IMR-90 (cell line): ENCODE data around the gene SYVN1. TPM values are rescaled to one million over a fixed set of nuclear protein-coding genes. Genes with fewer than 3 reads are reported as not detected.

Source experiments
- ATAC-seq: fragments of 200-7000 bp; cut with Tn5 transposase; 2 replicates; pipeline ENCODE4 v1.9.1; 2020; ENCODE audit warnings: low read depth, mild to moderate bottlenecking, moderate library complexity
- BruUV-seq: library from RNA; stranded (reverse); fragments of 400-500 nt; replicated peaks from 2 replicates; lab custom pipeline; 2021; lab: Mats Ljungman, UMichigan
- CTCF ChIA-PET: fragments of 300-600 bp; formaldehyde crosslinking; extraction: SDS; loops from one replicate; lab custom pipeline; 2021; ENCODE audit warnings: antibody characterized with exemption; lab: Yijun Ruan, JAX
- POLR2A ChIA-PET: fragments of 300-600 bp; sonication (Branson Sonifier 250); formaldehyde crosslinking; loops from one replicate; lab custom pipeline; 2022; ENCODE audit warnings: antibody characterized with exemption; ENCODE audit not compliant: unreplicated experiment; lab: Charles Lee
- DNase-seq: peaks from one replicate; pipeline ENCODE4 v3.0.0; 2013
- H2AFZ ChIP-seq: replicated peaks from 2 replicates; pipeline ENCODE3; 2013; ENCODE audit warnings: low read length, mild to moderate bottlenecking; ENCODE audit not compliant: poor library complexity
- H2AK5ac ChIP-seq: 2 replicates; pipeline ENCODE4 v1.6.1; 2013; ENCODE audit warnings: low read depth, low read length, inconsistent platforms
- H2AK9ac ChIP-seq: replicated peaks from 2 replicates; pipeline ENCODE3; 2013; ENCODE audit warnings: mild to moderate bottlenecking, low read depth, low read length, moderate library complexity; ENCODE audit not compliant: poor library complexity
- H2BK120ac ChIP-seq: 2 replicates; pipeline ENCODE4 v1.6.1; 2013; ENCODE audit warnings: low read depth, low read length, inconsistent platforms
- H2BK15ac ChIP-seq: 3 replicates; pipeline ENCODE4 v1.6.1; 2013; ENCODE audit warnings: low read depth, low read length, inconsistent platforms
- H2BK20ac ChIP-seq: 2 replicates; pipeline ENCODE4 v1.6.1; 2013; ENCODE audit warnings: low read depth, mild to moderate bottlenecking, inconsistent platforms, low read length, moderate library complexity
- H2BK5ac ChIP-seq: 2 replicates; pipeline ENCODE4 v1.6.1; 2013; ENCODE audit warnings: mild to moderate bottlenecking, low read depth, low read length, inconsistent platforms; ENCODE audit not compliant: poor library complexity, severe bottlenecking
- H3K14ac ChIP-seq: replicated peaks from 2 replicates; pipeline ENCODE4 v1.6.1; 2013; ENCODE audit warnings: low read depth, low read length, inconsistent platforms
- H3K18ac ChIP-seq: 2 replicates; pipeline ENCODE4 v1.6.1; 2013; ENCODE audit warnings: low read depth, low read length, control low read depth
- H3K23ac ChIP-seq: 2 replicates; pipeline ENCODE4 v1.6.1; 2013; ENCODE audit warnings: low read depth, low read length, inconsistent platforms
- H3K27ac ChIP-seq: 2 replicates; pipeline ENCODE4 v1.5.1; 2013; ENCODE audit warnings: mild to moderate bottlenecking, control low read depth, low read length; ENCODE audit not compliant: insufficient read depth
- H3K27me3 ChIP-seq: 2 replicates; pipeline ENCODE4 v1.6.1; 2013; ENCODE audit warnings: low read length; ENCODE audit not compliant: control insufficient read depth, insufficient read depth
- H3K36me3 ChIP-seq: 2 replicates; pipeline ENCODE4 v1.6.1; 2013; ENCODE audit warnings: low read length, mixed read lengths; ENCODE audit not compliant: control insufficient read depth, insufficient read depth
- H3K4ac ChIP-seq: 2 replicates; pipeline ENCODE4 v1.6.1; 2013; ENCODE audit warnings: low read depth, low read length, inconsistent platforms
- H3K4me1 ChIP-seq: 2 replicates; pipeline ENCODE4 v1.6.1; 2013; ENCODE audit warnings: low read length, mixed read lengths; ENCODE audit not compliant: control insufficient read depth, insufficient read depth
- H3K4me2 ChIP-seq: 2 replicates; pipeline ENCODE4 v1.6.1; 2013; ENCODE audit warnings: low read depth, mild to moderate bottlenecking, control low read depth, low read length, moderate library complexity
- H3K4me3 ChIP-seq: 2 replicates; pipeline ENCODE4 v1.5.1; 2013; ENCODE audit warnings: low read depth, mild to moderate bottlenecking, control low read depth, low read length, moderate library complexity; ENCODE audit not compliant: insufficient read depth
- H3K56ac ChIP-seq: 2 replicates; pipeline ENCODE4 v1.6.1; 2013; ENCODE audit warnings: low read length, inconsistent platforms; ENCODE audit not compliant: insufficient read depth; ENCODE audit errors: extremely low read depth
- H3K79me1 ChIP-seq, 2 experiments: 2 replicates each; pipeline ENCODE4 v1.6.1; 2013; ENCODE audit warnings: low read length in 2 of 2, inconsistent platforms in 1 of 2, low read depth in 1 of 2
- H3K9ac ChIP-seq: 2 replicates; pipeline ENCODE4 v1.6.1; 2013; ENCODE audit warnings: low read depth, low read length, control low read depth
- H3K9me1 ChIP-seq: 2 replicates; pipeline ENCODE4 v1.6.1; 2013; ENCODE audit warnings: low read length, inconsistent platforms; ENCODE audit not compliant: insufficient read depth
- H3K9me3 ChIP-seq: 2 replicates; pipeline ENCODE4 v1.6.1; 2013; ENCODE audit warnings: low read length; ENCODE audit not compliant: control insufficient read depth, insufficient read depth
- H4K20me1 ChIP-seq: 2 replicates; pipeline ENCODE4 v1.6.1; 2013; ENCODE audit warnings: low read length, inconsistent platforms; ENCODE audit not compliant: insufficient read depth
- H4K5ac ChIP-seq: 2 replicates; pipeline ENCODE4 v1.6.1; 2013; ENCODE audit warnings: mild to moderate bottlenecking, low read depth, low read length, control low read depth
- H4K8ac ChIP-seq, 2 experiments: 2 replicates each; pipeline ENCODE4 v1.6.1; 2013; ENCODE audit warnings: low read depth in 2 of 2, low read length in 2 of 2, control low read depth in 1 of 2, inconsistent platforms in 1 of 2
- H4K91ac ChIP-seq: 2 replicates; pipeline ENCODE4 v1.6.1; 2013; ENCODE audit warnings: low read depth, low read length, inconsistent platforms; ENCODE audit not compliant: insufficient read depth
- CEBPB ChIP-seq: IDR thresholded peaks from 2 replicates; pipeline ENCODE4 v1.6.1; 2012; ENCODE audit warnings: low read depth, low read length, improper control_type of control experiment
- POLR2A ChIP-seq: IDR thresholded peaks from 2 replicates; pipeline ENCODE4 v1.6.1; 2012; ENCODE audit warnings: mild to moderate bottlenecking, low read depth, low read length
- RFX5 ChIP-seq: IDR thresholded peaks from 2 replicates; pipeline ENCODE4 v1.8.0; 2012; ENCODE audit warnings: low read depth, mild to moderate bottlenecking, low read length, moderate library complexity
- WGBS, 2 experiments: methylation state at CpG; one replicate each; pipeline versions ENCODE4 v1.1.5 to v1.1.7; 2013; ENCODE audit warnings: missing lambda C conversion rate in 2 of 2; ENCODE audit not compliant: insufficient read length in 1 of 2; ENCODE audit errors: extremely low coverage in 2 of 2; 5-methylcytosine and 5-hydroxymethylcytosine counted together
- dilution Hi-C: fragments of 300-500 bp; cut with HindIII; formaldehyde crosslinking; loops from one replicate; pipeline ENCODE4 v1.14.3; 2018; ENCODE audit warnings: low sequenced_read_pairs; ENCODE audit not compliant: unreplicated experiment
- in situ Hi-C: fragments of 300-500 bp; cut with MboI; formaldehyde crosslinking; loops from 3 replicates; pipeline ENCODE4 v1.14.3; 2019; ENCODE audit warnings: low sequenced_read_pairs, inconsistent platforms, mixed read lengths
- intact Hi-C: fragments of 100-400 bp; cut with micrococcal nuclease; formaldehyde crosslinking; loops from 2 replicates; pipeline ENCODE4 v1.10.0; 2022
- polyA plus RNA-seq, 3 experiments: library from polyadenylated mRNA; depleted of rRNA; stranded (reverse); fragments of >200 nt; gene quantifications; 2 replicates each; pipeline ENCODE4 v1.2.3, GENCODE V29; 2012; ENCODE audit warnings: low replicate concordance in 1 of 3
- total RNA-seq: library from RNA; depleted of rRNA; stranded (reverse); fragments of >200 nt; gene quantifications from 2 replicates; pipeline ENCODE4 v1.2.3, GENCODE V29; 2012

The SYVN1 gene
- total and polyA plus RNA-seq, 2 of the 4 experiments (the other 2 are of a cell fraction) = 9.5 to 52.9 TPM

GRCh38 chr11:65132238-65132987, 1.9 kb downstream of the SYVN1 start:
- H2AFZ ChIP-seq = peak overlapping the region; percentile 26
- H3K4me3 ChIP-seq = no peak overlapping the region
- ATAC-seq (no peak), DNase-seq (no peak)
- ChIA-PET POLR2A (interaction anchor here (1.0 kb wide), 1 partner anchor 11 kb away, joined by 3 read pairs; the partner anchor contains the start of genes FAU and MRPL49), CTCF (interaction anchor here (0.5 kb wide), 1 partner anchor 253 kb away, joined by 3 read pairs; no protein-coding TSS in a partner anchor)
- H4K91ac ChIP-seq = no peak overlapping the region
- intact Hi-C loops (no loop called here), dilution Hi-C loops (no loop called here), in situ Hi-C loops (no loop called here)
- H3K36me3 ChIP-seq = peaks cover 52% of the 10 kb centered on the region
- H4K5ac ChIP-seq = no peak overlapping the region
- H3K9ac ChIP-seq = no peak overlapping the region
- H3K27me3 ChIP-seq = no peaks in the 10 kb centered on the region
- H3K9me1 ChIP-seq = peaks cover 21% of the 10 kb centered on the region
- no peak overlapping the region for H2BK15ac ChIP-seq
- no peak overlapping the region for H3K23ac ChIP-seq
- H3K4me1 ChIP-seq = peaks cover 6% of the 10 kb centered on the region; the same call in 1 of the 2 replicates
- no peak overlapping the region for H3K56ac ChIP-seq
- no peak for TF ChIP-seq POLR2A
- TF ChIP-seq RFX5 = no peak
- no peak for TF ChIP-seq CEBPB
- no TSS peak for BruUV-seq
- no peak overlapping the region for H2AK5ac ChIP-seq
- H4K8ac ChIP-seq = no peak overlapping the region
- H2AK9ac ChIP-seq = peak overlapping the region; percentile 77
- H3K79me1 ChIP-seq = peaks cover 24 to 48% of the 10 kb centered on the region in 2 experiments
- no peaks in the 10 kb centered on the region for H3K9me3 ChIP-seq
- H3K4me2 ChIP-seq = no peak overlapping the region
- no peak overlapping the region for H3K27ac ChIP-seq
- peaks cover 28% of the 10 kb centered on the region for H4K20me1 ChIP-seq
- H3K18ac ChIP-seq = no peak overlapping the region
- H2BK20ac ChIP-seq = no peak overlapping the region
- no peak overlapping the region for H2BK5ac ChIP-seq
- H3K14ac ChIP-seq = no peak overlapping the region
- no peak overlapping the region for H2BK120ac ChIP-seq
- no CpG with 5 or more reads among the region's 10 CpGs for WGBS, 2 experiments
- H3K4ac ChIP-seq = no peak overlapping the region
